Inflammatory macrophage (primary cell): ENCODE measurements around the gene AGTRAP.

Source experiments
- DNase-seq, 2 donors: peaks; one replicate each; pipeline ENCODE4 v3.0.0-alpha.2; 2020 to 2022

Gene AGTRAP

DNA sequence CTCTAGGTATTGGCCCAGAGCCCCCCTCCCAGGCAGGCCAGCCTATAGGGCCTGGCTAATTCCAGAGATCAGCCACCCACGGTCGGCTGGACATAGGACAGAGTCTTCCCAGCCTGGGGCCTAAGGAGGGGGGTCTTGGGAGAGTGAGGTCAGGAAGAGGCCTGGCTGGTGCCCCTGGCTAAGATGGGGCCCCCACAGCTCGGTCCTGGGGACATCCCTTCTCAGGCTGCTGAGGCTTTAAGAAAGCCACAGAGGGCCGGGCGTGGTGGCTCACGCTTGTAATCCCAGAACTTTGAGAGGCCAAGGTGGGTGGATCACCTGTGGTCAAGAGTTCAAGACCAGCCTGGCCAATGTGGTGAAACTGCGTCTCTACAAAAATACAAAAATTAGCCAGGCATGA lies 28.6 kb downstream of the AGTRAP start:
- no peak for DNase-seq

DNA sequence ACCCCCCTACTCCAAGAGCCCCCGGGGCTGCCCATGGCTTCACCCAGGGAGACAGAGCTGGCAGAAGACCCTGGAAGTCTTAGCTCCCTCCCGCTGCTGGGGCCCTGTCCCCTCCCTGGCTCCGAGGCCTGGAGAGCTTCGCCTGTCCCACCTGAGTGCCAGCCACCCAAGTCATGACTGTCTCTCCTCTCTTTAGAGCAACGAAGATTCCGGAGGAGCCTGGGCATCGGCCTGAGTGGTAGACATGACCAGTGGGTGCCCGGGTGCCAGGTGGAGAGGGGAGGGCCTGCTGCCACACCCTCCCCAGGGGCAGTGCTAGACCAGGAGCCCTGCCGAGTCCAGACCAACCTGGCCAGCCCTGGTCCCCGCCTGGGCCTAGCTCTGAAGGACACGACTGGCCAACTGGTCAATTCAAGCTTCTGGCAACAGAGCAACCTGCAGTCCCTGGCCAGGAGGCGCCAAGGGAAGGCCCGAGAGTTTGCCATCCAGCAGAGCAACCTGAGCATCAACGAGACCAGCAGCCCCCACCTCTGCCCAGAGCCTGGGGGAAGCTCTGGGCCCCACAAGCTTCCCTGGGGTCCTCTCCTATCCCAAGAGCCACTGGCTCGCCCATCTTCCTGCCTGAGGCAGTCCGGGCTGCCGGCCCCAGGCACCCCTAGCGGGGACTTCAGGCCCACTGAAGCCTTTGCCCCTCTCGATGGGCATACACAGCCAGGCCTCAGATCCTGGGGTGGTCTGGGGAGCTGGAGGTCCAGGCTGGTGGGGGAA lies 29.9 kb downstream of the AGTRAP start:
- DNase-seq = no peak

DNA sequence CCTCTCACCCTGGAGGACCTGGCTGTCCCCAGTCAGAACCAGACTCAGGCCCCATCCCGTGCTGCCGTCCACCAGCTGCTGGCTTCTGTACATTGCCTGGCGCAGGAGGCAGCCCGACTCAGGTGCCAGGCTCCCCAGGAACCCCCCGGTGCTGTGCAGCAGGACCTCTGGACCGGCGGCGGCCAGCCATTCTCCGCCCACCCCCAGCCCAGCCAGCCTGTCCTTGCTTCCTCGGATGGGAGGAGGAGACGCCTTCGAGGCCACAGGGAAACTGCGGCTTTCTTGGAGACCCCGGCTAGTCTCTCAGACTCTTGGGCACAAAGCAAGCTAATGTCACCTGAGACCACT lies 30.5 kb downstream of the AGTRAP start:
- no peak for DNase-seq

GRCh38 chr1:11767922-11768704 lies 32.2 kb downstream of the AGTRAP start:
- no peak for DNase-seq

- no peak for DNase-seq
Observed at GRCh38 chr1:11768821-11769220, 32.9 kb downstream of the AGTRAP start.

DNA sequence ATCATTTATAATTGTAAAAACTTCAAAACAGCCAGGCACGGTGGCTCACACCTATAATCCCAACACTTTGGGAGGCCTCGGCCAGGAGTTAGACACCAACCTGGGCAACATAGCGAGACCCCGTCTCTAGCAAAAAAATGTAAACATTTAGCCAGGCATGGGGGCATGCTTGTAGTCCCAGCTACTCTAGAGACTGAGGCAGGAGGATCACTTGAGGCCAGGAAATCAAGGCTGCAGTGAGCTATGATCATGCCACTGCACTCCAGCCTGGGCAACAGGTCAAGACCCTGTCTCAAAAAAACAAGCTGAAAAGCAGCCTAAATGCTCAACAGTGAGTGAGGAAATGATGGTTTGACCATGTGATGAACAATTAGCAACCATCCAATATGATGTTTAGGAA lies 33.3 kb downstream of the AGTRAP start:
- no peak for DNase-seq

DNA sequence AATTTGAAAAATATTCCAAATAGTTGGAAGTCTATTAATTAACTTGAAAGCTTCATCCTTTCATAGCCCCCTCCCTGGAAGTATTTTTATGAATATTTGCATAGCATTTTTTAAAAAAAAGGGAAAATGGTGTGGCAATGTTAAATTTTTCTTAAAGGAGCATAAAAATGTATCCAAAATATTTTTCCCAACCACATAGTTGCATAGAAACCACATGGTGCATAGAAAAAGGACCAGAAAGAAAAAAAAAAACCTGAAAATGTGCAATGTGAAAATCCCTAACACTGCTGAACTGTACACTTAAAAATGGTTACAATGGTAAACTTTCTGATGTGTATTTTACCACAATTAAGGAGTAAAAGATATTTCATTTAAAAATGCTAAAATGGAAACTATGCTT lies 34.1 kb downstream of the AGTRAP start:
- no peak for DNase-seq

- no peak for DNase-seq
Observed at GRCh38 chr1:11771481-11772043, 35.6 kb downstream of the AGTRAP start.

GRCh38 chr1:11772458-11772857 lies 36.5 kb downstream of the AGTRAP start:
- peak in 1 of 2 donors; percentile 49 for DNase-seq

- DNase-seq = no peak
Observed at GRCh38 chr1:11774753-11775152, 38.8 kb downstream of the AGTRAP start.

- DNase-seq = no peak
Observed at GRCh38 chr1:11777658-11778322, 41.9 kb downstream of the AGTRAP start.

DNA sequence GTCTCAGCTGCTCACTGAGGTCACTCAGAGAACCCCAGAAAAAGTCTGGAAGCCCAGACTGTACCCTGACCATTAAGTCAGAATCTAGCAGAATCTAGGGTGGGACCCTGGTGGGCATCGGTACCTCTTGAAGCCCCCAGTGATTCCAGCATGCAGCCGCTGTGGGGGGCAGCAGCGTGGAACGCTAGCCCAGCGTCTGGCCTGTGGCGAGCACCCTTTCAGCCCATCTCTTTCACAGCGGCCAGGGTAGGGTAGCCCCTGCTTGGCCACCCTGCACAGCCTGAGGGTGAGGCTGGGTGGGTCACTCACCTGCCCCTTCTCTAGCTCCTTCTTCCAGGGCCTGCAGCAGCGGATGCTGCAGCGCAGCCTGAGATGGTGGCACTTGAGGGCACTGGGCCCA lies 42.4 kb downstream of the AGTRAP start:
- DNase-seq = no peak

DNA sequence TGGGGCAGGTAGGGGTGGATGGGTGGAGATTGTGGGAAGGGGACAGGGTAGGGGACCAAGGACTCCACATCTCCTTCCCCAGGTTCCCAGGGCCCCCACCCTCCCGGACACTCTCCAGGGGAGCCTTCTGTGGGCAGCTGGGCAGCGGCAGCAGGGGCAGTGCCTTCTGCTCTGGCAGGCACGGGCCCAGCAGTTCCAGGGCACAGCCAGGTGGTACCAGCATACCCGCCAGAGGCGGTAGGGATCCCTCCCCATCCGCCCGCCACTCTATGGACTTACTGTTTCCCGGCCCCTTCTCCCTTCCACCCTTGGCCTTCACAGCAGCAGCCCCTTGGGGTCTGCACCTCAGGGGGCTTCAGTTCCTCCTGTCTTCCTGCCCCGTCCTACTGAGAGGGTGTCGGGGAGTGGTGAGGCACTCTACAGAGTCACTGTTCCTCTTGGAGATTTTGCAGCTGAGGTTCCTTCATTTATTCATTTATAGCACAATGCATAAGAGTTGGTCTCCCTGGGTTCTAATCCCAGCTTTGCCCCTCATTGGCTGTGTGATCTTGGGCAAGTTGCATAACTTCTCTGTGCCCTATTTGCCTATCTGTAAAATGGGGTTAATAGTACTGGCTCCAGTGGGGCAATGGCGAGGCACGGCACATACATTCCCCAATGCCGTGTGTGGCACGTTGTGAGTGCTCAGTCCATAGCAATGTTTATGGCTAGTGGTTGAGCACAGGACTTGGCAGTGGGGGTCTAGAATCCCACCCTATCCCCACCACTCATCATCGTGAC lies 43.1 kb downstream of the AGTRAP start:
- no peak for DNase-seq

GRCh38 chr1:11779715-11780379 lies 43.9 kb downstream of the AGTRAP start:
- DNase-seq = no peak

GRCh38 chr1:11780380-11781147 lies 44.6 kb downstream of the AGTRAP start:
- no peak for DNase-seq

- DNase-seq = no peak
Observed at GRCh38 chr1:11781297-11781696, 45.4 kb downstream of the AGTRAP start.

DNA sequence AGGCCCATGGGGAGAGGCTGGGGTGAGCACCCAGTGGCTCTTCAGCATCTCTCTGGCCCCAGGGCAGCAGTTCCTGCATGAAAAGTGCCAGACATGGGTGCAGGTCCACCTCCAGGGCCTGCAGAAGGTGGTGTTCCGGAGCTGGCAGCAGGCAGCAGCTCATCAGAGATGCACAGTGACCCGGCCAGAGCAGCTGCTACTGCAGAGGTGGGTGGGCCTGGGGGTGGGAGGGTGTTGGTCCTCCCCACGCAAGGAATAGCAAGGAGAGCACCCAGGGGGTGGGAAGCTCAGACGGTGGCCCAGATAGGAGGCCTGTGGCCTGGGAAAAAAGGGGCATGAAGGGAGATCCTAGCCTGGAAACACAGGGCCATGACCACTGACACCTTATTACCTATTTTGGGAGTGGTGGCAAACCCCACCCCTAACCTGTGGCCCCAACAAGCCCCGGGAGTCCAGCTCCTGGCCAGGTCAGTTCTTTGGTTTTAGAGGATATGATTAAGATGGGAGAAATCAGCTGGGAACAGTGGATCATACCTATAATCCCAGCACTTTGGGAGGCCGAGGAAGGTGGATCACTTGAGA lies 46.3 kb downstream of the AGTRAP start:
- DNase-seq = no peak

GRCh38 chr1:11783556-11783955 lies 47.6 kb downstream of the AGTRAP start:
- DNase-seq = no peak

DNA sequence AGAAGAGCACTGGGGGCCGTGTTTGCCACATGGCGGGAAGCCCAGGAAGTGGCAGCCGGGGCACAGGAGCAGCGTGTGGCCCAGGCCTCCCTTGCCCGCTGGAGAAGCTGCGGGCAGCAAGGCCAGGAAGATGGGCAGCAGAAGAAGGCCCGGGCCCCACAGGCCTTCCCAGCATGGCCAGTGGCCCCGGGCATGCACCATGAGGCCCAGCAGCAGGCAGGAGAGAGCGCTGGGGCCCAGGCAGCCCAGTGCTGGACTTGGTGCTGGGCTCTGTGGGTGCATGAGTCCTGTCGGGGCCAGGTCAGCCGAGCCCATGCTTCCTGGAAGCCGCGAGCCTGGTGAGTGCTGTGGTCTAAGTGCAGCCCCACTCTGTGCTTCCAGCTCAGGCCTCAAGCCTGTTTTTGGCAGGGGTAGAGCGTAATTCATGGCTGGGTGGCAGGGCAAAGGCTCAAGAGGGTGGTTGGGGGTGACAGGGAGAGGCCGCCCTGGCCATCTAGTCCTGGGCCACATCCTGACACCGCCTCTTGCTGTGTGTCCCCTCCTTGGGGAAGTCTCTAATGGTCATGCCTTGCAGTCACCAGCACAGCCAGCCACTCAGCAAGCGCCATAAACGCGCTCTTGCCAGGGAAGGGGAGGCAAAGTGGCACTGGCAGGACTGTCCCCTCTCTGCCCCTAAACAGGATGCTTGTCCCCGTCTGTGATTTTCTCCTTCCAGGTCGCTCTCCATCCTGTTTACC lies 48.5 kb downstream of the AGTRAP start:
- DNase-seq = no peak
